GM12873 (cell line): Measurements from ENCODE around the gene KRTAP8-1.

Experiments used
- CTCF ChIP-seq: IDR thresholded peaks from 2 replicates; pipeline ENCODE4 v1.5.1; 2012; ENCODE audit warnings: low read depth, mild to moderate bottlenecking, moderate library complexity, low read length, control low read depth; ENCODE audit not compliant: insufficient read depth; ENCODE audit errors: missing control alignments

Gene KRTAP8-1

GRCh38 chr21:30813174-30813573, at the start of gene KRTAP8-1:
TSS of gene KRTAP8-1 (minus strand) at chr21:30813274. CDS start at chr21:30813220, 54 bp downstream.
- no peak for TF ChIP-seq CTCF

- no peak for TF ChIP-seq CTCF
Measured at GRCh38 chr21:30847627-30848500, 34.8 kb upstream of the KRTAP8-1 start.

- peak; percentile 18 for TF ChIP-seq CTCF
Measured at GRCh38 chr21:30842990-30843389, 29.9 kb upstream of the KRTAP8-1 start.

GRCh38 chr21:30839304-30839703, 26.2 kb upstream of the KRTAP8-1 start:
- peak; percentile 67 for TF ChIP-seq CTCF

- no peak for TF ChIP-seq CTCF
Measured at GRCh38 chr21:30838536-30838935, 25.5 kb upstream of the KRTAP8-1 start.

- peak; percentile 64 for TF ChIP-seq CTCF
Measured at GRCh38 chr21:30831194-30831765, 18.2 kb upstream of the KRTAP8-1 start.

- TF ChIP-seq CTCF, result no peak
Measured at GRCh38 chr21:30829659-30830058, 16.6 kb upstream of the KRTAP8-1 start, which contains the start of gene KRTAP7-1. TSS of gene KRTAP7-1 (minus strand) at chr21:30829759. CDS start at chr21:30829698, 61 bp downstream.
